GM12873 (cell line): ENCODE measurements around the gene FARS2.

ENCODE experiments used
- CTCF ChIP-seq: IDR thresholded peaks from 2 replicates; pipeline ENCODE4 v1.5.1; 2012; ENCODE audit warnings: low read depth, mild to moderate bottlenecking, moderate library complexity, low read length, control low read depth; ENCODE audit not compliant: insufficient read depth; ENCODE audit errors: missing control alignments

The FARS2 gene

GRCh38 chr6:5389086-5389745, 127.9 kb downstream of the FARS2 start:
- TF ChIP-seq CTCF = no peak

- TF ChIP-seq CTCF = no peak
These were observed 128.9 kb downstream of the FARS2 start for GRCh38 chr6:5390177-5390576.

GRCh38 chr6:5394280-5394679, 133.0 kb downstream of the FARS2 start:
- no peak for TF ChIP-seq CTCF

GRCh38 chr6:5395719-5396118, 134.4 kb downstream of the FARS2 start:
- TF ChIP-seq CTCF = no peak

GRCh38 chr6:5398530-5398929, 137.2 kb downstream of the FARS2 start:
- peak; percentile 56 for TF ChIP-seq CTCF

GRCh38 chr6:5399391-5399790, 138.1 kb downstream of the FARS2 start:
- no peak for TF ChIP-seq CTCF

- TF ChIP-seq CTCF = peak; percentile 44
These were observed 140.8 kb downstream of the FARS2 start for GRCh38 chr6:5401845-5402738.
